H1 (cell line): Measurements from ENCODE around the gene IP6K3. TPM values are rescaled to one million over a fixed set of nuclear protein-coding genes. Genes with fewer than 3 reads are reported as not detected.

Source experiments
- CTCF ChIA-PET: fragments of 300-600 bp; sonication (Branson Sonifier 250); formaldehyde crosslinking; loops from one replicate; lab custom pipeline; 2021; ENCODE audit not compliant: partially characterized antibody; lab: Charles Lee
- POLR2A ChIA-PET: fragments of 300-600 bp; sonication (Branson Sonifier 250); formaldehyde crosslinking; loops from one replicate; lab custom pipeline; 2021; ENCODE audit warnings: inconsistent platforms; ENCODE audit not compliant: partially characterized antibody; lab: Charles Lee
- DNase-seq, 2 experiments: peaks; one replicate each; pipeline versions ENCODE4 v3.0.0 to v3.0.0-alpha.2; 2010 to 2022; ENCODE audit warnings: low spot score in 2 of 2, low read depth in 1 of 2, mixed read lengths in 1 of 2
- FAIRE-seq: peaks from 2 replicates; lab custom pipeline; 2011; peaks lifted over from hg19 to GRCh38; lab: Jason Lieb, UNC
- H2AFZ ChIP-seq: 2 replicates; pipeline ENCODE4 v1.8.1; 2012; ENCODE audit warnings: low read length, inconsistent platforms
- H2AK5ac ChIP-seq: 2 replicates; pipeline ENCODE4 v1.6.1; 2013; ENCODE audit warnings: low read depth, low read length
- H2BK120ac ChIP-seq: replicated peaks from 2 replicates; pipeline ENCODE3; 2013; ENCODE audit warnings: low read depth, low read length, inconsistent platforms
- H2BK12ac ChIP-seq: 2 replicates; pipeline ENCODE4 v1.6.1; 2013; ENCODE audit warnings: low read depth, low read length
- H2BK15ac ChIP-seq: 2 replicates; pipeline ENCODE4 v1.6.1; 2013; ENCODE audit warnings: low read length
- H2BK20ac ChIP-seq: 2 replicates; pipeline ENCODE4 v1.6.1; 2013; ENCODE audit warnings: low read length
- H2BK5ac ChIP-seq: 2 replicates; pipeline ENCODE4 v1.6.1; 2013; ENCODE audit warnings: low read depth, low read length
- H3K14ac ChIP-seq: 2 replicates; pipeline ENCODE4 v1.6.1; 2013; ENCODE audit warnings: inconsistent platforms; ENCODE audit not compliant: insufficient read length
- H3K18ac ChIP-seq: 2 replicates; pipeline ENCODE4 v1.6.1; 2013; ENCODE audit warnings: low read length; ENCODE audit errors: extremely low read depth
- H3K23ac ChIP-seq: 2 replicates; pipeline ENCODE4 v1.6.1; 2013; ENCODE audit warnings: inconsistent platforms; ENCODE audit not compliant: insufficient read length
- H3K23me2 ChIP-seq: 2 replicates; pipeline ENCODE4 v1.6.1; 2013; ENCODE audit warnings: low read depth, low read length
- H3K27ac ChIP-seq: 2 replicates; pipeline ENCODE4 v1.6.1; 2011; ENCODE audit warnings: low read depth, low read length, inconsistent platforms
- H3K27me3 ChIP-seq, 4 experiments: replicated peaks in 1 of 4; 1 replicate in 1 of 4; 2 replicates in 3 of 4; pipeline versions ENCODE4 v1.6.1 to v1.8.1; 2011 to 2013; ENCODE audit warnings: low read length in 3 of 4, mild to moderate bottlenecking in 3 of 4, inconsistent platforms in 2 of 4, mixed read lengths in 2 of 4, moderate library complexity in 1 of 4; ENCODE audit not compliant: control insufficient read depth in 3 of 4, insufficient read depth in 3 of 4; ENCODE audit errors: extremely low read depth in 1 of 4
- H3K36me3 ChIP-seq, 4 experiments: 2 replicates each; pipeline versions ENCODE4 v1.6.1 to v1.8.1; 2011 to 2013; ENCODE audit warnings: mild to moderate bottlenecking in 4 of 4, low read length in 3 of 4, moderate library complexity in 2 of 4, control low read depth in 1 of 4, inconsistent platforms in 1 of 4; ENCODE audit not compliant: insufficient read depth in 4 of 4, control insufficient read depth in 2 of 4
- H3K4ac ChIP-seq: replicated peaks from 2 replicates; pipeline ENCODE3; 2013; ENCODE audit warnings: low read length, low read depth, mixed read lengths, inconsistent platforms; ENCODE audit not compliant: insufficient read length
- H3K4me1 ChIP-seq, 4 experiments: replicated peaks in 1 of 4; 1 replicate in 1 of 4; 2 replicates in 3 of 4; pipeline versions ENCODE4 v1.6.1 to v1.8.1; 2011 to 2013; ENCODE audit warnings: low read length in 3 of 4, inconsistent platforms in 2 of 4, mixed read lengths in 1 of 4; ENCODE audit not compliant: insufficient read depth in 4 of 4, control insufficient read depth in 3 of 4
- H3K4me2 ChIP-seq, 2 experiments: 2 replicates each; pipeline versions ENCODE4 v1.6.1 to v1.8.1; 2011 to 2013; ENCODE audit warnings: low read depth in 2 of 2, low read length in 2 of 2, control low read depth in 1 of 2, inconsistent platforms in 1 of 2, mild to moderate bottlenecking in 1 of 2; ENCODE audit not compliant: insufficient read depth in 1 of 2
- H3K4me3 ChIP-seq, 4 experiments: fragments of 200-600, 300-600 bp in 1 of 4; sonication (generic), shearing (Covaris generic), sonication (Bioruptor Twin) in 1 of 4; 2 replicates each; pipeline versions ENCODE4 v1.5.1 to v1.8.1; 2011 to 2016; ENCODE audit warnings: low read length in 4 of 4, low read depth in 3 of 4, control low read depth in 2 of 4, inconsistent platforms in 2 of 4, mild to moderate bottlenecking in 2 of 4, mixed read lengths in 1 of 4, moderate library complexity in 1 of 4; ENCODE audit not compliant: insufficient read depth in 2 of 4; ENCODE audit errors: extremely low read depth in 1 of 4
- H3K56ac ChIP-seq: replicated peaks from 2 replicates; pipeline ENCODE3; 2013; ENCODE audit warnings: low read depth, mild to moderate bottlenecking, mixed read lengths, low read length, inconsistent platforms; ENCODE audit not compliant: insufficient read length
- H3K79me1 ChIP-seq: 2 replicates; pipeline ENCODE4 v1.6.1; 2013; ENCODE audit warnings: low read depth, low read length, control low read depth
- H3K79me2 ChIP-seq, 2 experiments: 2 replicates each; pipeline versions ENCODE4 v1.6.1 to v1.8.1; 2012 to 2013; ENCODE audit warnings: low read length in 2 of 2, mild to moderate bottlenecking in 2 of 2, inconsistent platforms in 1 of 2; ENCODE audit not compliant: insufficient read depth in 2 of 2, control insufficient read depth in 1 of 2
- H3K9ac ChIP-seq, 4 experiments: replicated peaks in 1 of 4; 1 replicate in 1 of 4; 2 replicates in 3 of 4; pipeline versions ENCODE4 v1.6.1 to v1.8.1; 2011 to 2013; ENCODE audit warnings: low read depth in 3 of 4, low read length in 3 of 4, control low read depth in 2 of 4, mild to moderate bottlenecking in 2 of 4, moderate library complexity in 2 of 4, inconsistent platforms in 1 of 4; ENCODE audit errors: extremely low read depth in 1 of 4
- H3K9me3 ChIP-seq, 2 experiments: 2 replicates each; pipeline versions ENCODE4 v1.6.1 to v1.8.1; 2012 to 2013; ENCODE audit warnings: mild to moderate bottlenecking in 2 of 2, moderate library complexity in 2 of 2, control low read depth in 1 of 2, inconsistent platforms in 1 of 2, low read depth in 1 of 2, low read length in 1 of 2, mixed read lengths in 1 of 2; ENCODE audit not compliant: insufficient read depth in 2 of 2
- H4K20me1 ChIP-seq, 2 experiments: replicated peaks in 1 of 2; 2 replicates each; pipeline versions ENCODE3 to v1.8.1; 2011 to 2013; ENCODE audit warnings: inconsistent platforms in 2 of 2, low read length in 2 of 2, mild to moderate bottlenecking in 1 of 2; ENCODE audit not compliant: insufficient read depth in 2 of 2, control insufficient read depth in 1 of 2
- H4K5ac ChIP-seq: 2 replicates; pipeline ENCODE4 v1.6.1; 2013; ENCODE audit warnings: low read length, low read depth, mixed read lengths, inconsistent platforms; ENCODE audit not compliant: insufficient read length
- H4K8ac ChIP-seq: 2 replicates; pipeline ENCODE4 v1.8.0; 2013; ENCODE audit warnings: mild to moderate bottlenecking, moderate library complexity, low read length, inconsistent platforms; ENCODE audit not compliant: insufficient read depth; ENCODE audit errors: extremely low read depth
- H4K91ac ChIP-seq: replicated peaks from 2 replicates; pipeline ENCODE3; 2013; ENCODE audit warnings: low read length, mixed read lengths, inconsistent platforms; ENCODE audit not compliant: insufficient read length
- GABPA ChIP-seq: IDR thresholded peaks from 2 replicates; pipeline ENCODE4 v1.6.1; 2011; ENCODE audit warnings: mild to moderate bottlenecking, low read length, moderate library complexity, borderline replicate concordance; ENCODE audit not compliant: insufficient read depth
- KDM5A ChIP-seq: fragments of 200-600 bp; IDR thresholded peaks from 2 replicates; pipeline ENCODE4 v1.7.1; 2012; ENCODE audit warnings: mild to moderate bottlenecking, low read length, inconsistent platforms, mixed read lengths
- SP2 ChIP-seq: IDR thresholded peaks from 2 replicates; pipeline ENCODE4 v1.6.1; 2012; ENCODE audit warnings: mild to moderate bottlenecking, low read length, inconsistent platforms
- TBP ChIP-seq: IDR thresholded peaks from 2 replicates; pipeline ENCODE4 v1.6.1; 2011; ENCODE audit warnings: low read depth, low read length, improper control_type of control experiment
- WGBS, 2 experiments: shearing (Covaris generic) in 1 of 2; methylation state at CpG; one replicate each; pipeline versions ENCODE4 v1.1.6 to v1.1.7; 2013 to 2015; ENCODE audit warnings: low lambda C conversion rate in 2 of 2, mixed read lengths in 2 of 2, inconsistent platforms in 1 of 2, low coverage in 1 of 2, missing lambda C conversion rate in 1 of 2; ENCODE audit not compliant: insufficient replicate concordance in 2 of 2, insufficient coverage in 1 of 2, insufficient read length in 1 of 2; ENCODE audit errors: extremely low coverage in 1 of 2, missing lambda C conversion rate in 1 of 2; 5-methylcytosine and 5-hydroxymethylcytosine counted together
- polyA plus RNA-seq, 7 experiments: library from polyadenylated mRNA; depleted of rRNA in 3 of 7; stranded (reverse) in 5 of 7; unstranded in 2 of 7; fragments of >200 nt in 5 of 7; fragments of 200-250 nt in 2 of 7; gene quantifications; 1 replicate in 5 of 7; 2 replicates in 1 of 7; 4 replicates in 1 of 7; pipeline versions ENCODE4 v1.2.1 to v1.2.3, GENCODE V29; 2011 to 2013; ENCODE audit warnings: missing spikeins in 2 of 7, mixed read lengths in 2 of 7
- total RNA-seq: library from RNA; stranded (reverse); fragmentation: NEBNext Ultra II Directional; extraction: Animal tissue kit (Norgen Biotek cat#: 25700); gene quantifications from 2 replicates; pipeline ENCODE4 v1.2.1, GENCODE V29; 2021

IP6K3 gene
- total and polyA plus RNA-seq, 2 of the 8 experiments (the other 6 are each of a cell fraction or from before 2014, with no cell fraction given) = 0.22 to 0.73 TPM

- no peak overlapping the region for H3K23ac ChIP-seq
- H2BK12ac ChIP-seq = peak overlapping the region; percentile 94
- peak overlapping the region; percentile 94 for H4K91ac ChIP-seq
- no peak overlapping the region for H2AFZ ChIP-seq
- CTCF ChIA-PET = interaction anchor here (0.8 to 14.3 kb wide), 25 partner anchors 7 to 352 kb away, joined by 3 to 156 read pairs (median 6); partner anchors contain the start of gene LEMD2
- H3K4me1 ChIP-seq = peaks cover 21 to 44% (median 36%) of the 10 kb centered on the region in 4 experiments
- H3K18ac ChIP-seq = peak overlapping the region; percentile 91
- peak overlapping the region; percentile 49 for H3K4ac ChIP-seq
- H2AK5ac ChIP-seq = peak overlapping the region; percentile 76
- H3K4me2 ChIP-seq = no peak overlapping the region; a peak in 1 of 4 replicates
- no peak for FAIRE-seq
- WGBS, 2 experiments = 87% methylated on average over 14 of the region's 14 CpGs; no CpG with 5 or more reads in 1 of the 2 experiments
- H4K20me1 ChIP-seq = peaks cover 0 to 2% of the 10 kb centered on the region in 2 experiments
- H4K5ac ChIP-seq = peak overlapping the region; percentile 72
- H2BK120ac ChIP-seq = peak overlapping the region; percentile 59
- peak overlapping the region; percentile 94 for H2BK20ac ChIP-seq
- H3K79me2 ChIP-seq = peaks cover 0 to 9% of the 10 kb centered on the region in 2 experiments; a peak in 2 of 4 replicates
- peak overlapping the region; percentile 99; the same call in 1 of the 2 replicates for H2BK15ac ChIP-seq
- peak overlapping the region; percentile 68; the same call in 1 of the 2 replicates for H3K27ac ChIP-seq
- H3K14ac ChIP-seq = no peak overlapping the region
- H3K56ac ChIP-seq = no peak overlapping the region
- H3K9me3 ChIP-seq = no peaks in the 10 kb centered on the region
- H3K23me2 ChIP-seq = no peaks in the 10 kb centered on the region
- H2BK5ac ChIP-seq = peak overlapping the region; percentile 97
- peaks cover 34 to 97% (median 60%) of the 10 kb centered on the region in 4 experiments for H3K36me3 ChIP-seq
- 0 out of 2 replicates have a peak overlapping the region, but pooled peaks have one; percentile 74 for H4K8ac ChIP-seq
- no peaks in the 10 kb centered on the region for H3K27me3 ChIP-seq
- TF ChIP-seq TBP = no peak
- TF ChIP-seq GABPA = no peak
- TF ChIP-seq SP2 = no peak
- no peak for TF ChIP-seq KDM5A
- TF ChIP-seq, all 59 proteins: peak for 0
- no peak overlapping the region for H3K4me3 ChIP-seq
- H3K9ac ChIP-seq = no peak overlapping the region
- H3K79me1 ChIP-seq = peaks cover 5% of the 10 kb centered on the region
- POLR2A ChIA-PET = interaction anchor here (0.8 to 7.6 kb wide), 8 partner anchors 8 to 79 kb away, joined by 3 to 101 read pairs (median 4); partner anchors contain the start of genes LEMD2 and UQCC2
- DNase-seq = no peak
Measured at GRCh38 chr6:33779895-33780294, 33.2 kb upstream of the IP6K3 start.
